Gastroesophageal sphincter (tissue), 3 donors: ENCODE data around the gene JADE1.

Source experiments
- EP300 ChIP-seq: sonication (generic); formaldehyde crosslinking; IDR thresholded peaks from one replicate; pipeline ENCODE4 v1.6.1; 2017; ENCODE audit warnings: antibody characterized with exemption, mild to moderate bottlenecking
- POLR2A ChIP-seq, 2 donors: fragments of 450-650 bp; IDR thresholded peaks; one replicate each; pipeline ENCODE4 v1.6.1; 2017; ENCODE audit warnings: antibody characterized with exemption in 2 of 2, mild to moderate bottlenecking in 2 of 2, moderate library complexity in 1 of 2
- POLR2AphosphoS5 ChIP-seq: sonication (generic); formaldehyde crosslinking; IDR thresholded peaks from one replicate; pipeline ENCODE4 v1.6.1; 2017; ENCODE audit warnings: antibody characterized with exemption
- TF ChIP-seq, protein P1 (sequence below), 4 experiments: fragments of 200-600 bp in 2 of 4; fragments of 450-650 bp in 2 of 4; sonication (generic) in 1 of 4; IDR thresholded peaks; one replicate each; pipeline ENCODE4 v1.5.1; 2017 to 2019; ENCODE audit warnings: antibody characterized with exemption in 4 of 4, mild to moderate bottlenecking in 2 of 4, moderate library complexity in 2 of 4

- TF ChIP-seq, protein P1, sequence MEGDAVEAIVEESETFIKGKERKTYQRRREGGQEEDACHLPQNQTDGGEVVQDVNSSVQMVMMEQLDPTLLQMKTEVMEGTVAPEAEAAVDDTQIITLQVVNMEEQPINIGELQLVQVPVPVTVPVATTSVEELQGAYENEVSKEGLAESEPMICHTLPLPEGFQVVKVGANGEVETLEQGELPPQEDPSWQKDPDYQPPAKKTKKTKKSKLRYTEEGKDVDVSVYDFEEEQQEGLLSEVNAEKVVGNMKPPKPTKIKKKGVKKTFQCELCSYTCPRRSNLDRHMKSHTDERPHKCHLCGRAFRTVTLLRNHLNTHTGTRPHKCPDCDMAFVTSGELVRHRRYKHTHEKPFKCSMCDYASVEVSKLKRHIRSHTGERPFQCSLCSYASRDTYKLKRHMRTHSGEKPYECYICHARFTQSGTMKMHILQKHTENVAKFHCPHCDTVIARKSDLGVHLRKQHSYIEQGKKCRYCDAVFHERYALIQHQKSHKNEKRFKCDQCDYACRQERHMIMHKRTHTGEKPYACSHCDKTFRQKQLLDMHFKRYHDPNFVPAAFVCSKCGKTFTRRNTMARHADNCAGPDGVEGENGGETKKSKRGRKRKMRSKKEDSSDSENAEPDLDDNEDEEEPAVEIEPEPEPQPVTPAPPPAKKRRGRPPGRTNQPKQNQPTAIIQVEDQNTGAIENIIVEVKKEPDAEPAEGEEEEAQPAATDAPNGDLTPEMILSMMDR (IDR thresholded peaks at IDR 0.05), result no peak
- TF ChIP-seq POLR2AphosphoS5, result no peak
- TF ChIP-seq POLR2A (IDR thresholded peaks at IDR 0.05), result no peak
- TF ChIP-seq EP300, result no peak
These were observed 68.4 kb downstream of the JADE1 start for GRCh38 chr4:128877934-128878333.
